NOMO-1 (cell line): ENCODE data around the gene CEBPA.

Source experiments
- DNase-seq, 2 experiments: peaks; one replicate each; lab custom pipeline; 2025; ENCODE audit not compliant: unreplicated experiment in 2 of 2; lab: John Stamatoyannopoulos, UW

CEBPA gene

DNA sequence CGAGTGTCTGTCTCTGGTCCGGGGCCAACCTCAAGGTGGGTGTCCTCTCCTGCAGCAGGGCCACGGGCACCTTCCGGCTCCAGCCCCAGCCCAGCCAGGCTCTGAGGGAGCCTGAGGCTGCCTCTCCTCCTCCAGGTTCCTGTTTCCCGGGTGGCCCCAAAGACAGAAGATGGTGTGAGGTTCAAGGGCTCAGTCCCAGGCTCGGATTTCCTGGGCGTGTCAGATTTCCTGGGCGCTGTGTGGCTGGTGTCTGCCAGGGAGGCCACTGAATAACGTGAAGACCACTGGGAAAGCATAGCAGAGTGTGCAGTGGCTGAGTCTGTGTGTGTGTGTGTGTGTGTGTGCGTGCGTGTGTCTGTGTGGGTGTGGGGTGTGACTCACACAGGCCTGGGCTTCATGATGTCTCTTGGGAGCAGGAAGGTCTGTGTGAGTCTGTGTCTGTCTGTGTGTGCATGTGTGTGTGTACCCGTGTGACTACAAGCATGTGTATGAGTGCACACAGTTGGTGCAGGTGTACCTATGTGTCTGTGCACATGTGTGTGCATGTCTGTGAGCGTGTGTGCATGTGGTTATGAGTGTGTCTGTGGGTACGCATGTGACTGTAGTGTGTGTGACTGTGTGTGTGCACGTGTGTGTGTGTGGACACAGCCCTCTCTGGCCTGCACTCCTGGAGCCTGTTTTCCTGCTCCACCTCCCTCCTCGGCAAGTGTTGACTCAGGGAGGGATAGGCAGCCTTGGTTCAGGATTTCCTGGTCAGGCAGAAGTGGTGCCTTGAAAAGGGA, 28.3 kb downstream of the CEBPA start:
- peak in 1 of 2 experiments; percentile 29 for DNase-seq

DNA sequence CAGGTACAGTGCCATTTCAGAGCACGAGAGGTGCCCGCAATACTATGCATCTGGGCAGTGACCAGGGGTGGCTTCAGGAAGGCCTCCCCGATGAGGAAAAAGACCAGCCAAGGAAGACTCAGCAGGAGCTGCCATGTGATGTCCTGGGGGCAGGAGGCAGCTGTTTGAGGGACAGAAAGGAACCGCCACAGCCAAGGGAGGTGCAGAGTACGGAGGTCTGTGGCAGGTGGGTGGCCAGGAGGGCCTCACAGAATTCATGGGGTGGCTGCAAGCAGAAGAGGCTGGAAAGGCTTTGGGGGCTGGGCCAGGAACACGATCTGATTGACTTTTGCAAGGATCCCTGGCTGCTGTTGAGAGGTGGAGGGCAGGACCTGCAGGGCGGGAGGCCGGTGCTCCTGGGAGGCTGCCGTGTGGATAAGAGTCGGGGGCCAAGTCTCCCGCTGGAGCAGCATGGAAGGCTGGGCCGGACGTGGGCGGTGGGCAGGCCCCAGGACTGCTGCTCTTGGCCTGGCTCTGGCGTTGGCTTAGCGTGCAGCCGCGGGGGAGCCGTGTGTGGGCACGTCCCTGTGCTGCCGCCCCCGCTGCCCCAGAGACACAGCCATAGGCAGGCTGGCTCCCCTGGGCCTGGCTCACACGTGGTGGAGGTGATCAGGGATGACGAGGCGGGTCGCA, 29.1 kb downstream of the CEBPA start:
- no peak for DNase-seq

DNA sequence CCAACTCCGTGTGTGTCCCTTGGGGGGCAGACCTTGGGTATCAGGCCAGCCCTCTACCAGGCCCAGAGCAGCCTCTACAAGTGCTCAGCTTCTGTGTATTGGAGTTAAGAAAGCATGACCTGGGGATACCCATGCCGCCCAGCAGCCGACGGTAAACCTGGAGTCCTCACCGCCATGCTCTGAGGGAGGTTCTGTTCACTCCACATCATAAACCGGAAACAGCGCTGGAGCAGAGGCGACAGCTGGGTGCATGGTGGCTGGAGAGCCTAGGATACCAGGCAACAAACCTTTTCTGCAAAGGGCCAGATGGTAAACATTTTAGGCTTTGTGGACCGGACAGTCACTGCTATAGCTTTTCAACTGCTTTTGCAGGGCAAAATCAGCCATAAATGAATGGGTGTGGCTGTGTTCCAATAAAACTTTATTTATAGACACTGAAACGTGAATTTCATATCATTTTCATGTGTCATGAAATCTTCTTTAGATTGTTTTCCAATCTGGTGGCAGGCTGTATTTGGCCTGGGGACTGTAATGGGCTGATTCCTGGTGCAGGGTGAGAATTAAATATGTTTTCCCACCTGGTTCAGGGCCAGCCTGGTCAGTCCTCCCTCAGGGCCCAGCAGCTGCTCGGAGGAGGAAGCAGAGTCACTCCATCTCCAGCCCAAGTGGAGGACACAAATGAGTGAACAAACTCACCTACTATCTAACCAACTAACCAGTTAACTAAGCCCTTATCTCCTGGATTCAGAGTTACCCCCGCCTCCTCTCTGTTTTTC, 30.9 kb downstream of the CEBPA start:
- DNase-seq: no peak

DNA sequence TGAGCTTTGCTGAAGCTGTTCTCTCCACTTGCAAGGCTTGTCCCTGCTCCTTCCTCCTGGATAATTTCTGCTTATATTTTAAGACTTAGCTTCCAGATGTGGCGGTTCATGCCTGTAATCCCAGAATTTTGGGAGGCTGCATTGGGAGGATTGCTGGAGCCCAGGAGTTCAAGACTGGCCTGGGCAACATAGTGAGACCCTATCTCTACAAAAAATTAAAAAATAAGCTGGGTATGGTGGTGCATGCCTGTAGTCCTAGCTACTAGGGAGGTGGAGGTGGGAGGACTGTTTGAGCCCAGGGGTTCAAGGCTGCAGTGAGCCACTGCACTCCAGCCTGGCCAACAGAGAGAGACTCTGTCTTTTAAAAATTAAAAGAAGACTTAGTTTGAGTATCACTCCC, 31.6 kb downstream of the CEBPA start:
- DNase-seq: no peak

DNA sequence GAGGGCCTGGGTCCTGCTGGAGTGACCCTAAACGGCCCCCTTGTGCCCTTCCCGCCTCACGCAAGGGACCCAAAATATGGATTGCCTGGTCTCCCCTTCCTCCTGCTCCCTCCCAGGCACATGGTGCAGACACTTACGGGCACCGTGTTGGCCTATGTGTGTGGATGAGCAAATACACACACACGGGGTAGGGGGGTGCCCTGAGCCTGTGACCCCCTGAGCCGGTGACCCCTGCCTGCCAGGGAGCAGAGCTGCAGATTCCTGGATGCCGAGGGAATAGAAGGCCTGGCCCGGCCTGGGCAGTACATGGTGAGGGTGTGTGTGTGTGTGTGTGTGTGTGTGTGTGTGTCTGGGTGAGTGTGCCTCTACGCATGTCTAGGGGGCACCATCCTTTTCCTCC, 33.3 kb downstream of the CEBPA start:
- no peak for DNase-seq

DNA sequence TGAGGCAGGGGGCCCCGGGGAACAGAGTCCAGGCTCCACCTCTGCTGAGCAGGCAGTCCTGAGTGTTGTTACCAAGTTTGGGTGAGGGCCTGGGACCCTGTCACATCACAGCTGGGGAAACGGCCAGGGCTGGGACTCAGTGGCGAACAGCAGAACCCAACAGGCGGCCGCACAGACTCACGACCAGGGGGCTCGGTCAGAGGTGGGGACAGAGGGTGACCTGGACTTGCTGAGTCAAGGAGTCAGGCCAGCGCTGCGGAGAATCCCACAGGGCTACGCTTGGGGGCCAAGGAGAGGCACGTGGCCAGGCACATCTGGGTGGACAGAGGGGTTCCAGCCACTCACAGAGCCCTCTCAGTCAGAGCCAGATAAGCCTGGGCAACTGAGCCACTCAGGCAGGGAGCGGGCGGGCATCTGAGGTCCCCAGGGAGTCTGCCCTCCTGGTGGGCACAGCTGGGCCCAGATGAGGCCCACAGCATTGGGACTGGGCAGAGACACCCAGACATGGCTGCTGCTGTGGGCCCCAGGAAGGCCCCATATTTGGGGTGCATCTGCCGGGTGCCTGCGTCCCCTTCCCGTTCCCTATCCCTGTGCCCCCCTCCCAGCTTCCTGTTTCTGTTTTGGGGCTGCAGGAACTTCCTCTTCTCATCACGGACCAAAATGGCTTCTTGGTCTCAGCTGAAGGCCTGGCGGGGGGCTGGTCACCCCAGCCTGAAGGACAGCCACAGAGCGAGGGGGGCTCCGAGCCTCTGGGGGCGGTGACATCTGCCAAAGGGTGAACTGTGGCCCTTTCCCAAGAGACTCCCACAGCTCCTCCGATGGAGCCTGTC, 34.0 kb downstream of the CEBPA start:
- DNase-seq: peak; percentile 52 to 58

DNA sequence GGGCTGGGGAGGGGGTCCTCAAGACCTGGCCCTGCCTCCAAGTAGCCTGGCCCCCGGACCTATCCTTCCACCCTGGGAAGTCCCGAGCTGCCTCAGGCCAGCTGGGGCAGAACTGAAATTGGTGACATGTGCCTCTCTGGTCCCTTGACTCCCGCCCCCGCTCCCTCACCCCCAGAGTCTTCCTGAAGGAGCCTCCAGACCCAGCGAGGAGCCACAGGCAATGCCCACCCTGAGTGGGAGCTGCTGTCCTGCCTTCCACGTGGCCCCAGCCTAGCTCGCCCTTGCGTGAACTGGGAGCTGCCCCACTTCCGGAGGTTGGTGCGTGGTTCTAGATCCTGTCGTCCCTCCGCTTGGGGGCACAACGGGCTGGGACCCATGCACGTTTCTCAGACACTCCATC, 34.6 kb downstream of the CEBPA start:
- peak in 1 of 2 experiments; percentile 28 for DNase-seq

DNA sequence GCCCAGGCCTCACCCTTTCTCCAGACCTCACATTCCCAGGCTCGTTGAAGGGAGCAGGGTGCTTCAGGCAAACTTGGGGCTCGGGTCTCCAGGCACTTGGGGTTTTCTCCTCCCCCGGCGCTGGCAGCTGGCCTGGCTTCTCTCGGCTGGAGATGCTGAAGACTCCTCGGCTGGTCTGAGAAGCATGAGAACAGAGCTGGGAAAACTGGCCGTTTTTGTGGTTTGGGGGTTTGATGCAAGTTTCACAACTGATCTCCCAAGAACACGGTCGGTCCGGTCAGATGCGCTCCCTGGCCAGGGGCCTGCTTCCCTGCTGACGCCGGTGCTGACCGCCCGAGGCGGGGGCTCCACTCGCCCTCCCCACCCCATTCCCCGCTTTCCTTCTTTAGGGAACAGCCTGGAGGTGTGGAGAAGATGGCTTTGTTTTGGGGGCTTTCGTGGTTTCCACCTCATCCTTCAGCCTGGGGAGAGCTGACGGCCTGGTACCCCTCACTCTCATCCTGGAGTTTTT, 35.3 kb downstream of the CEBPA start:
- peak; percentile 39 to 40 for DNase-seq

DNA sequence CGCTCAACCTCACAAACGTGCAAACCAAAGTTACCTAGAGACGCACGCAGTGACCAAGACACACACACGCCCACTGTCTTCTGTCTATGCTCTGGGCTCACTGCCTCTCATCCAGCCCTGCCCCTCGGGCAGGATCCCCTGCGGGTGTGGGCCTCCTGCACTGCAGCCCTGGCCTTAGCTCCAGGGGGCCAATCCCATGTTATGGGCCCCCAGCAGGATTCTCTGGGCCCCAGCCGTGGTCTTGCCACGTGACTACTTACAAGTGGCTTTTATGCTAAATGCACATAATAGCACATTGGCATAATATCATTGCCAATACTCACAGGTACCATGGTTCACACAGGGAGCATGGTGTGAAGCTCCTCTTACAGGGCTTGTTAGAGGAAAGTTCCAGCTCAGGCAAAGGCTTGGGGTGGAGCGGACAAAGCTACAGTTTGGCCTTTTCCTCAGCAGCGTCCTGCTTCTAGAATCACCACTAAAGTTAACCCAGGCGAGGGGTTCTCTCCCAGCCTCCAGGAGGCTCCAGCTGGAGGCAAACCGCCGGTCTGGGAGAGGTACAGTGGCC, 37.4 kb downstream of the CEBPA start:
- DNase-seq: no peak

DNA sequence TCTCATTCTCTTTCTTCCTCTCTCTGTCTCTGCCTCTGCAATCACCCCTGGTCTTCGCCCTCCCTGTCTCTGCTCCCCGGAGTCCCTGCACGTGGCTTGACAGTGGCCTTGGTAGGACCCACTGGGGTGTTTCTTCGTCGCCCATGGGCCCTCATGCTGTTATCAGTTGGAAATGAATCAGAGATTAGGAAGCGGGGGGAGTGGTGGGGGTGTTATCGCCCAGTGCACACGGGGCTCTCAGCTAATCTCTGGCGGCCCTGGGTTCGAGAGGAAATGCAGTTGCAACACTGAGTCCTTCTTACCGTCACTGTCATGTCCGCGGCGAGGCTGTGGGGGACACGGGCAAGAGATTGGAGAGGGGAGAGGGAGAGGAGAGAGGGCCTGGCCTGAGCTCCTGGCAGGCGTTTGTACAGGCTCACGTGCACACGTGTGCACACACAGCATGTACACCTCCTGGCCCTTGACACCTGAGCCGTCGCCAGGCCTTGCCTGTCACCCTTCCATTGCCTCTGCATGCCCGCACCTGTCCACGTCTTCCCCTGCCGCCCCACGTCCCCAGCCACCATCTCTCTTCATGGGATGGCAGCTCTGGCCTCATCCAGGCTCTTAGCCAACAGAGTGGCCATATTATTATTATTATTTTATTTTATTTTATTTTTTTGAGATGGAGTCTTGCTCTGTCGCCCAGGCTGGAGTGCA, 38.9 kb downstream of the CEBPA start:
- DNase-seq: no peak

DNA sequence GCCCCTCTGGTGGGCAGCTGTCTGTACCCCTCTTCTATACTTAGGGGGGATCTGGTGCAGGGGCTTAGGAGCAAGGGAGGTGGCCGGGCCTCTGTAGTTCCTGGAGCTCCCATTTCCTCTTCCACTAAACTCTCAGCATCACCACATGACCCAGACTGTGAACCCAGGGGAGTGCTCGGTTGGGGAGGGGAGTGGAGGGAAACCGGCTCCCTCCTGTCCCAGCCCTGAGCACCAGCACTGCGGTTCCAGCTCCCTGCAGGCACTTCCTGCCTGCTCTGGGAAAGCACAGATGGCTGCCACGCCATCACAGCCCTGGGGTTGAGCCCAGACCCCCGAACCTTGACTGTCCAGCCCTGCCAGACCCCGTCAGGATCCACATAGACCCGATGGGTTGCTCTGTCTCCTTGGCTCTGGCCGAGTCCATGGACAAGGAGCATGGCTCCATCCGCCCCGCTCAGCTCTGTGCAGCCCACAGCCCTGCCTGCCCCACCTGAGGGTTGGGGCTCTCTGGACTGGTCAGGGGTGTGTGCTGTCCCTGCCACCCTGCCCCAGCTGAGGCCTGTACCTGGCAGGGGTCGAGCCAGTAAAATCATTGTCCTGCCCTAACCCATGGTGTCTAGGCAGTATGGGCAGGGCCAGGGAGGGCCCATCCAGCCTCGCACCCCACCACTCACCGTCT, 40.7 kb downstream of the CEBPA start:
- DNase-seq: no peak

DNA sequence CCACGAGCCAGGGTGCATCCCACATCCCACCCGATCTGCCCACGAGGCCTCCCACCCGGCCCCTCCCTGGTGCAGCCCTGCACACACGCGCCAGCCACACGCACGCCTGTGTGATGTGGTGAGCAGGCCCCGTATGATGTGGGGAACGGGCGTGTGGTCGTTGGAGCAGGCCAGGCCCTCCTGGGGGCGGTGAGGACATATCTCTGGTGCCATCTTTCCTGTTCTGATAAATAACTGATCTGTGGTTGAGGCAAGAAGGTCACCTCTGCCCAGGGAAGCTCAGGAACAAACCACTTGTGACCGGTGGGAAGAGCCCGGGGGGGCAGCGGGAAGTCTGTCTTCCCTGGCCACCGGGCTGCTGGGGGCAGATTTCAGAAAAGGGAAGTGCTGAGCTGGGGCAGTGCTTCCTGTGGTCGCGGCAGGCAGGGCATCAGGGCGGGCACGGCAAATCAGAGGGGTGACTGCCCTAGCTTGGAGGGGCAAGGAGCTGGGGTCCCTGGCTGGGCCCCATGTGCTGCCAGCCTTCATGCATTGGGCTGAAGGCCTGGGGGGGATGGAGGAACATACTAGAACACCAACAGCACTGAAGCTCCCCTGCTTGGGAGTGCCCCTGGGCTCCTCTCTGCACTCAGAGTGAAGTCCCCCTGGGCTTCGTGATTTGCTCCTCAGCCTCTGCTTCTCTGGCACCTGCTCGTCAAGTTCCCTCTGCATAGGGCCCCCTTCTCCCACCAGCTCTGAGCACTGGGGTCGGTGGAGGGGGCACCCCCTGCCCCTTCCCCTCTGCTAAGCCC, 41.5 kb downstream of the CEBPA start:
- DNase-seq: peak; percentile 54 to 85

DNA sequence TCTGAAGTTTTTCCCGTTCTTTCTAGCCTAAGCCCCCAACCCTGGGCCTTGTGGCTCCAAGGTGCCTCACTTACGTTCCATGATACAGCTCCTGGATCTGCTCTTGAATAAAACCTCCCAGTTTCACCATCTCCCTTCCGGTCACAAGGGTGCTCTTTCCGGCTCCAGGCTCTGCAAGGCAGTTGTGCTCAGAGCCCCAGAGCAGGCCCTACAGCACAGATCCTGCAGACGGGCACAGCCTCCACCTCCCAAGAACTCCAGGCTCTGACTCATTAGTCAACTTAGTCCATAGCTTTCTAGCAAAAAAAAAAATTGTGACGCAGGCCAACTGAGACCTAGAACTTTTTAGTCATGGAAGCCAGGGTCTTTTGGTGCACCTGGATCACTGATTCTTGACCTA, 42.8 kb downstream of the CEBPA start:
- peak; percentile 33 to 63 for DNase-seq

DNA sequence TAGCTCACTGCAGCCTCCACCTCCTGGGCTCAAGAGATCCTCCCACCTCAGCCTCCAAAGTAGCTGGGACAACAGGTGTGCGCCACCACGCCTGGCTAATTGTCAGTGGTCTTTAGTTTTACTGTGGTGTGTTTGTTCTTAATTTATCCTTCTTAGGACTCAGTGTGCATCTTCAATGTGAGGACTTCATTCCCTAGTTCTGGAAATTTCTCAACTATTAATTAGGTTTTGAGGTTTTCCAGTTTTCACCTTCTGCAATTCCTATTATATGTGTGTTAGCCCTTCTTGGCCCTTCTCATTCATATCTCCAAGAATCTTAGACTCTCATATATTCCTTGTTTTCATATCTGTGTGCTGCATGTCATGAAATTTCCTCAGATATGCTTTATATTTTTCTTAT, 44.5 kb downstream of the CEBPA start:
- DNase-seq: no peak

DNA sequence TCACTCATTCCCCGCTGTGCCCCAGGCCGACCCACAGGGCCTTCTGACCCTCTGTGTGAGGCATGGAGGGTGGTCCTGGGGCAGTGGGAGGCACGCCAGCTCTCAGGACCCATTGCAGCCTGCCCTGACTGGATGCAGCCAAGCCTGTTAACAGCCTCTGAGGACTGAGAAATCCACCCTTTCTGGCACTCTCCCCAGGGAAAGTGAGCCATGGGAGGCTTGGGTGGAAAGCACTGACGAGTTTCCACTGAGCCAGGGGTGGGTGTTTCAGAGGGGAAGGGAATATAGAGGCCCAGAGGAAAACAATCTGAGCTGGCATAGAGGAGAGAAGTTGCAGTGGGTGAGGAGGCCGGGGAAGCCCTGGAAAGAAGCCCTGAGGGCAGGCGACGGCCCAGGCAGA, 46.1 kb downstream of the CEBPA start:
- DNase-seq: no peak

DNA sequence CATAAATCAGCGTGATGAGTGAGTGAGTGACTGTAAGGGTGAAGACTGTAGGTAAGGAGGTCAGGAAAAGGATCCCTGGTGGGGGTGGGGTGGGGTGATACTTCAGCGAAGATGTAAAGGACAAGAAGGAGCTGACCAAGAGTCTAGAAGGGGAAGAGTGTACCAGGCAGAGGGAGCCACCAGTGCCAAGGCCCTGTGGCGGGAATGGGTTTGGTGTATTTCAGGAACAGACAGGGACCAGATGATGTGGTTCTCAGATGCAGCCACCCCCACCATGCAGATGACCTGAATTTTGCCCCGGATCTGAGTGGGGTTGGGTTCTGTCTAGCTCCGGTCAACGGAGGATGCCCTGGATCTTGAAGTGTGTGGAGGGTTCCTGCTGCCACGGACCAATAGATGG, 46.6 kb downstream of the CEBPA start:
- DNase-seq: no peak

DNA sequence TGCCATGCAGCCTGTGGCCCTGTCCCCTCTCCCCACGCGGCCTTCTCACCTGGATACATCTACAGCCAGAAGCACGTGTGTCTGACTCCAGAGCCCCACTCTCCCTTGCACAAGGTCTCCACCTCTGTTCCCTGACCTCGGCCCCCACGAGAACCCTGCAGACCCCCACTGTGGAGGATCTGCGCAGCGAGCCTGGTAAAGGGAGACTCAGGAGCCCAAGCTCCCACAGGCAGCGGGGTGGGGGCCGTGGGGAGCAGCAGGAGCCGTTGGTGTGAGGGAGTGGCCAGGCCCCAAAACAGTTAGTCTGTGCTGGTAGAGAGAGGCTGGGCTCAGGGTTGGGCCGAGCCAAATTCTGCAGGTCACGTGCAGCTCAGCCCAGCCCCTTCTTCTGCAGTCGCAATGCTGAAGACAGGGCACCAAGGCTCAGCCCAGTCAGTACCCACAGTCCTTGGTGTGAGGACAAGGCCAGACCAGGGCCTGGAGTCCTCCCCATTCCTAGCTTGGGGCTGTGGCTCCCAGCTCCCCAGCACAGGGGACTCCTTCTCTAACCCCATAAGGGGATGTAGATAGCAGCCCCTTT, 48.0 kb downstream of the CEBPA start:
- DNase-seq: peak; percentile 66 to 70

DNA sequence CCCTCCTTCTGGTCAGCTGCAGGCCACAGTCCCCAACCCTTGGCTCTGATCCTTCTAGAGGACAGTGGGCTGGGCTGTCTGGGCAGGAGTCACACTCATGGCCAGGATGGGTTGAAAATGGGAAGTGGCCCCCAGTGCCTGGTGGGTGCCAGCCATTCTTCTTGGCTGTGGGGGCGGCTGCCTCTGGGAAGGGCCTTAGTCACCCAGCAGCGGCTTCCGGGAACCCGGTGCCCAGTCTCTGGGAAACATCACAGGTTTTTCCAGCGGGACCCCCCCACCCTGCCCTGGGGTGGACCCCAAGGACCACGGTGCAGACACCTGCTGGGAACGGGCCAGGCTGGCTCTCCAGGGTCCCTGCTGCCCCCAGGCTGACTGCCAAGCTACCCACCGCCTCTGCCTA, 49.4 kb downstream of the CEBPA start:
- DNase-seq: no peak
